D721Med (cell line): ENCODE measurements around the gene VAMP8.

Experiments used
- DNase-seq: peaks from one replicate; pipeline ENCODE4 v3.0.0; 2011; ENCODE audit warnings: low spot score; ENCODE audit not compliant: insufficient read length
- FAIRE-seq: peaks from 2 replicates; lab custom pipeline; 2011; peaks lifted over from hg19 to GRCh38; lab: Jason Lieb, UNC
- TF ChIP-seq, protein P1 (sequence below): IDR thresholded peaks from 2 replicates; pipeline ENCODE4 v1.5.1; 2012; ENCODE audit warnings: mild to moderate bottlenecking, control low read depth; ENCODE audit not compliant: insufficient read depth; ENCODE audit errors: missing control alignments

Gene VAMP8

DNA sequence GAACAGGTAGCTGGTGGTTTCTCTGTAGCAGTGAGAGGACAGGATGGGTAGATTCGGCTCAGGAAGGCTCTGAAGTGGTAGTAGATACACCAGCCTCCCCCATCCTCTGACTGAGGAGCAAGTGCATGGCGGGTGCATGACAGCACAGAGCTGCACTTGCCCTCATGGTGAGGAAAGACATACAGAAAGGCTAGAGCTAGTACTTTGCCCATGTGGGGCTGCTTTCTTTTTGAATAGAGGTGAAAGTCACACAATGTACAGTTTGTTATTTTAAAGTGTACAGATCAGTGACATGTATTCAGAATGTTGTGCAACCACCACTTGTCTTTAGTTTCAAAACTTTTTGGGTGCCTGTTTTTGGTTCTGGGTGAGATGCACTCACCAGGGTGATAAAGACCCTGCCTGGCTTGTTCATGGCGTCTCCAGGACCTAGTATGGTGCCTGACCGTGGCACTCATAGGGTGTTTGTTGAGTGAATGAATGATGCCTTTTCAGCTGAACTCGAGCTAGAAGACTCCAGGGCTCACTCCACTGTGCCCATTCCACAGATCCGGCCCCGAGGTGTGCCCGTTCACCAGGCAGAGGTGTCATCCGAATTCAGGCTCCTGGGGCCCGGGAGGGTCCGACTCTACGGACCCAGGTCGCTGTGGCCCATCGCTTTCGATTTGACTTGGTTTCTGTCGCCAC is 6.4 kb downstream of the VAMP8 start:
- no peak for FAIRE-seq
- DNase-seq: no peak
- TF ChIP-seq, protein P1, sequence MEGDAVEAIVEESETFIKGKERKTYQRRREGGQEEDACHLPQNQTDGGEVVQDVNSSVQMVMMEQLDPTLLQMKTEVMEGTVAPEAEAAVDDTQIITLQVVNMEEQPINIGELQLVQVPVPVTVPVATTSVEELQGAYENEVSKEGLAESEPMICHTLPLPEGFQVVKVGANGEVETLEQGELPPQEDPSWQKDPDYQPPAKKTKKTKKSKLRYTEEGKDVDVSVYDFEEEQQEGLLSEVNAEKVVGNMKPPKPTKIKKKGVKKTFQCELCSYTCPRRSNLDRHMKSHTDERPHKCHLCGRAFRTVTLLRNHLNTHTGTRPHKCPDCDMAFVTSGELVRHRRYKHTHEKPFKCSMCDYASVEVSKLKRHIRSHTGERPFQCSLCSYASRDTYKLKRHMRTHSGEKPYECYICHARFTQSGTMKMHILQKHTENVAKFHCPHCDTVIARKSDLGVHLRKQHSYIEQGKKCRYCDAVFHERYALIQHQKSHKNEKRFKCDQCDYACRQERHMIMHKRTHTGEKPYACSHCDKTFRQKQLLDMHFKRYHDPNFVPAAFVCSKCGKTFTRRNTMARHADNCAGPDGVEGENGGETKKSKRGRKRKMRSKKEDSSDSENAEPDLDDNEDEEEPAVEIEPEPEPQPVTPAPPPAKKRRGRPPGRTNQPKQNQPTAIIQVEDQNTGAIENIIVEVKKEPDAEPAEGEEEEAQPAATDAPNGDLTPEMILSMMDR: no peak

DNA sequence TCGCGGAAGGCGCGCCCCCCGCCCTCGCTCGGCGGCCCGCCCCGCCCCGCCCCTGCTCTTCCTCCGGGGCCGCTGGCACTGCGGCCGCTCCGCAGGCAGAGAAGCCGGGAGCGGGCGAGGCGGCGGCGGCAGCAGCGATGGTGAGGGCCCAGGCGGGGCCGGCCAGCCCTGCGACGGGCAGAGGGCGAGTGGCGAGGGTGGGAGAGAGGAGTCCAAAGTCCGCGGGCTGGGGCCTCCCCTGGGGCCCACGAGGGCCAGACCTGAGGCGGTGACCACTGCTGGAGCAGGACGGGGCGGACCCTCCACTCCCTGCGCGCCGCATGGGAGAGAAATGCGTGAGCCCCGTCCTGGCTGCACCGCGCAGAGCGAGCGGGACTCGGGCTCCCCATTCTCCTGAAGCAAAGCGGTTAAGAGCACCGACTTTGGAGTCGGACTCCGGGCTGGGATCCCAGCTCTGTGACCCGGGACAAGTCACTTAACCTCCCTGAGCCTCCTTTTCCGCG is 7.0 kb downstream of the VAMP8 start, which contains the start of gene VAMP5:
Gene VAMP5 (plus strand): TSS at position 78 of the 503 bp plus-strand sequence. CDS start 60 bp downstream, at position 138.
- FAIRE-seq (no peak), DNase-seq (no peak)

DNA sequence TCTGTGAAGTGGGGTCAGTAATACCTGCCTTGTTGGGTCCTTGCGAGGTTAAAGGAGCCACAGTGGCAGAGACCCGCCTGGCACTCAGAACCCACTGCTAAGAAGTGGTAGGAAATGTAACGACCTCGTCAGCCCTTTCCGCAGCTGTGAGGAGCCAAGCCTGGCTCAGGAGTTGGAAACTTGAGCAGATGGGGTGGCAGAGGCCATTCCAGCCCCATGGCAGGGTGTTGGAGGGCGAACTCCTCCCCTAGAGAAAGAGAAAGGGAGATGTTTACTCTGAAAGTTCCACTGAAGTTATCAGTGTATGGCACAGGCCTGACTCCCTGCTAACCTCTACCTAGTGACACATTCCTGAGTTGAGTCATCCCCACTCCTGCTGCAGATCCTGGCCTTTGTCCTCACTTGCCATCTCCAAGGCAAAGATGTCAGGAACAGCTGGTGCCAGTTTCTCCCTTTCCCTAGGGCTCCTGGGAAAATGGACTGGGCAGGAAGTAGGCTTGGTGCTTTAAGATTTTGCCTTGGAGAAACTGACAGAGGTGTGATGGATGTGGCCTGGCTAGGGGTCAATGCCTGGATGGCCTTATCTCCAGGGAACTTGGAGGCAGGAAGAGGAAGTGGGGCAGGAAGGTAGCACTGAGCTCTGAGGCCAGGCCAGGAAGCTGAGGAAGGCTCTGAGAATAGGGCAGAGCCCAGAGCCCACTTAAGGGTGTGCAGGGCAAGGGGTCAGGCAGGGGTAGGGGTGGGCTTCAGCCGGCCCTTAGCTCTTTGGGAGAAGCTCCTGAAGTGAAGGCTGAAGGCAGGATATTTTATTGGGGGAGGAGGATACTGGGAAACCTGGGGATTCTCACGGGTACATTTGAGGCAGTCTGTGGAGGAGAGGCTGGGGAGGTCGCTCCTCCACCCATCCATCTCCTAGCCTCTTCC is 7.7 kb downstream of the VAMP8 start:
- no peak for DNase-seq
- FAIRE-seq: no peak

More for the DNA sequence above, 7.0 kb downstream of the VAMP8 start, which contains the start of gene VAMP5:
- TF ChIP-seq, protein P1: no peak

DNA sequence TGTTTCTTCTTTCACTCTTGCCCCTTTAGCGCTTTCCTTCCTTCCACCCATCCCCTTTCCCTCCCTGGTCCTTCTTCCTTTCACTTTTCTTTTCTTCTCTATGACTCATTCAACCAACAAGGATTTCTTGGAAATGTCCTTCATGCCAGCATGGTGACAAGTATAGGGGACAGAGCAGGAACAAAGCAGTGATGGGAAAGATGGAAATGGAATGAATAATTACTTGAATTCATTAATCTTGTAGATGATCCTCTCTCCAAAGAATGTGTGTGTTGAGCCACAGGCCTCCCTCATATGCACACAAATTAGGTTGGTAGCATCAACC is 8.4 kb downstream of the VAMP8 start:
- TF ChIP-seq, protein P1: no peak
- no peak for FAIRE-seq
- DNase-seq: no peak

More for the DNA sequence above, 7.7 kb downstream of the VAMP8 start:
- TF ChIP-seq, protein P1: no peak

DNA sequence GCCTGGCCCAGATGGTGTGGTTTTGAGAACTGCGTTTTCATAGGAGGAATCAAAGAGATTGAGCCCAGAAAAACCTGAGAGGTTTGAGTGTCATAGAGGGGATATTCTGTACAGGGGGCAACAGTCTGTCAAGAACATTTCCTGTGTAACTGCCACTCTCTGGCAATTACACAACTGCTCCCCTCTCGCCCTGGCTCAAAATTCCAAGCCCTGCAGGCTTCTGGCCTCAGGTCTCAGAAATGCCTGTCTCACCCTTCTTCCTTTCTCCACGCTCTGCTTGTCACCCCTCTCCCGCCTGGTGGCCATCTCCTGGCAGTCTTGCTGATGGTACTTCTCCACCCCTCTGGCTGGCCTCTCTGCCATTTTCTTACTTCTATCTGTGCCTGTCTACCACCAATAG is 10.8 kb downstream of the VAMP8 start:
- no peak for FAIRE-seq
- TF ChIP-seq, protein P1: no peak
- no peak for DNase-seq

DNA sequence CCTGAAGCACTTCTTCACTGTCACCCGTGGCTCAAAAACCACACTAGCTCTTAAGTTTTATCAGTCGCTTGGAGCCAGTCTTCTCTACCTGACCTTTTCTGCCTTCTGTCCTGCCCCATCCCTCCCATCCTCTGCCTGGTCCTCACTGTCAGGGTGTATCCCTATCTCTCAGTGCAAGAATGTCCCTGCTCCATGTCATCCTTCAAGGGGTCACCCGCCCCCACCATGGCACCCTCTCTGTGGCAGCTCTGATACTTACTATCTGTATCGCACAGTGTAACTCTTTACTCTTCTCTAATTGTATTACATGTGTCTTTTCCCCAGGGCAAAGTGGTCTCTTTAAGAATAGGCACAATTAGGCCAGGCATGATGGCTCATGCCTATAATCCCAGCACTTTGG is 11.3 kb downstream of the VAMP8 start:
- TF ChIP-seq, protein P1: no peak
- FAIRE-seq: no peak
- no peak for DNase-seq
